Activated CD4-positive, alpha-beta T cell treated with anti-CD3 and anti-CD28 coated beads, Interleukin-2, amount 10 ng/mL, durations not matched to agents 24 days and 14 days (primary cell): Measurements from ENCODE around the gene ZNF561. TPM values are rescaled to one million over a fixed set of nuclear protein-coding genes. Genes with fewer than 3 reads are reported as not detected.
A peak's percentile ranks its signal among the peaks of the same experiment; 100 is the strongest.
"Not testable (repeated sequence)": the region's sequence is repeated elsewhere in the genome, so short reads cannot be mapped to it uniquely, and the experiment has no call there.

ENCODE experiments used
- DNase-seq: peaks from one replicate; pipeline ENCODE4 v3.0.0; 2022
- H3K27ac Mint-ChIP-seq: one replicate; pipeline ENCODE4 v1.8.0; 2022; ENCODE audit warnings: mild to moderate bottlenecking, mixed read lengths
- H3K27me3 Mint-ChIP-seq: one replicate; pipeline ENCODE4 v1.8.0; 2022; ENCODE audit warnings: mixed read lengths
- H3K36me3 Mint-ChIP-seq: one replicate; pipeline ENCODE4 v1.8.0; 2022; ENCODE audit warnings: low read depth, mild to moderate bottlenecking, mixed read lengths
- H3K4me1 Mint-ChIP-seq: one replicate; pipeline ENCODE4 v1.8.0; 2021; ENCODE audit warnings: mixed read lengths
- H3K4me3 Mint-ChIP-seq: one replicate; pipeline ENCODE4 v1.8.0; 2022; ENCODE audit warnings: mild to moderate bottlenecking, moderate library complexity, mixed read lengths
- H3K9me3 Mint-ChIP-seq: one replicate; pipeline ENCODE4 v1.8.0; 2021; ENCODE audit warnings: mixed read lengths
- intact Hi-C: fragments of 100-400 bp; cut with micrococcal nuclease; formaldehyde crosslinking; loops from one replicate; pipeline ENCODE4 v1.15.1; 2023
- total RNA-seq: library from RNA; stranded (reverse); gene quantifications from 2 replicates; pipeline ENCODE4 v1.2.3, GENCODE V29; 2022

ZNF561 gene
- total RNA-seq, 1 donor from 2014 or later: 35.3 TPM

DNA sequence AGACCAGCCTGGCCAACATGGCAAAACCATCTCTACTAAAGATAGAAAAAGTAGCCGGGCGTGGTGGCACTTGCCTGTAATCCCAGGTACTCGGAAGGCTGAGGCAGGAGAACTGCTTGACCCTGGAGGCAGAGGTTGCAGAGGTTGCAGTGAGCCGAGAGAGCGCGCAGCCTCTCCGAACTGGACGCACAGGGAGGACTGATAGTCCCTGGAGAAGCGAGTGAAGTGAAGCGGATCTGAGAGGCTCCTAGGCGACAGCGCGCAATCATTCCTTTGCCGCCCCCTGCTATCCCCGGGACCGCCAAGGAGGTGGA lies 233 bp downstream of the ZNF561 start:
- Mint-ChIP-seq H3K4me3 (peak overlapping the region; percentile 97), H3K9me3 (peaks cover 6% of the 10 kb centered on the region), H3K4me1 (peaks cover 22% of the 10 kb centered on the region), H3K36me3 (peaks cover 47% of the 10 kb centered on the region), H3K27me3 (peaks cover 2% of the 10 kb centered on the region), H3K27ac (peak overlapping the region; percentile 98)
- intact Hi-C loops: loop anchor here (1.0 to 10.0 kb wide), 6 partner anchors 34 to 480 kb away; partner anchors contain the start of genes ZNF317 and ZNF846
- DNase-seq: no peak

DNA sequence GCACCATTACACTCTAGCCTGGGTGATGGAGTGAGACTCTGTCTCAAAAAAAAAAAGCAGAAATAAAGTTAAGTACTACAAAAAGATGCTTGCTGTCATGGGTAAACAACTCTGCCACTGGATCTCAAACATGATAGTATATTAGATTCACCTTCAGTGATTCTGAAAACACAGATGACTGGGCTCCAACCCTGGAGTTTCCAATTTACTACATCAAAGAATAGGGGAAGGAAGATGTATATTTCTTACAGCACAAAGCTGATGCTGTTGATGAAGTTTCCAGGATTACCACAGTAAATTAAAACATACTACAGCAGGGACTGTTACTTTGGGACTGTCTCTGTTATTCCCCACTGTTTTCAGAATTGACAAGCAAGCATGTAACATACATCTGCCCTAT lies 5.2 kb downstream of the ZNF561 start:
- Mint-ChIP-seq H3K4me1 (peaks cover 6% of the 10 kb centered on the region), H3K27me3 (no peaks in the 10 kb centered on the region), H3K36me3 (peaks cover 85% of the 10 kb centered on the region), H3K4me3 (no peak overlapping the region), H3K9me3 (peaks cover 12% of the 10 kb centered on the region), H3K27ac (peak overlapping the region; percentile 17)
- DNase-seq: no peak
- intact Hi-C loops: no loop called here

DNA sequence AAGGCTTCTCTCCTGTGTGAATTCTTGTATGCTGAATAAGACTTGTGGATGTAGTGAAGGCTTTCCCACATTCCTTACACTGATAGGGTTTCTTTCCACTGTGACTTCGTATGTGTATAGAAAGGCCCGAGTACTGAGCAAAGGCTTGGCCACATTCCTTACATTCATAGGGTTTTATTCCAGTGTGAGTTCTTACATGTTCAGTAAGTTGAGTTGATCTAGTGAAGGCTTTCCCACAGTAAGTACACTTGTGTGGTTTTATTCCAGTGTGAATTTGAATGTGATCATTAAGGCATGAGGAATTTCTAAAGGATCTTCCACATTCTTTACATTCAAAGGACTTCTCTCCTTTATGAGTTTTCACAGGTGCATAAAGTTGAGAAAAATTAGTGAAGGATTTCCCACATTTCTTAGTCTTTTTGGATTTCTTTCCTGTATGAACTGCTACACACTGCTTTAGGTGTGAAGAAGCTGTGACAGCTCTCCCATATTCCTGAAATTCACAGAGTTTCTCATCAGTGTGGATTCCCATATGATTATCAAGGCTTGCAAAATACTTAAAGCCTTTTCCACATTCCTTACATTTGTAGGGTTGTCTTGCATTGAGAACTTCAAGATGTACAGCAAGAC lies 10.4 kb downstream of the ZNF561 start:
- no peaks in the 10 kb centered on the region for H3K27me3 Mint-ChIP-seq
- intact Hi-C loops: no loop called here
- peaks cover 18% of the 10 kb centered on the region for H3K9me3 Mint-ChIP-seq
- H3K27ac Mint-ChIP-seq: no peak overlapping the region
- peaks cover 83% of the 10 kb centered on the region for H3K36me3 Mint-ChIP-seq
- H3K4me1 Mint-ChIP-seq: no peaks in the 10 kb centered on the region
- no peak for DNase-seq
- no peak overlapping the region for H3K4me3 Mint-ChIP-seq

DNA sequence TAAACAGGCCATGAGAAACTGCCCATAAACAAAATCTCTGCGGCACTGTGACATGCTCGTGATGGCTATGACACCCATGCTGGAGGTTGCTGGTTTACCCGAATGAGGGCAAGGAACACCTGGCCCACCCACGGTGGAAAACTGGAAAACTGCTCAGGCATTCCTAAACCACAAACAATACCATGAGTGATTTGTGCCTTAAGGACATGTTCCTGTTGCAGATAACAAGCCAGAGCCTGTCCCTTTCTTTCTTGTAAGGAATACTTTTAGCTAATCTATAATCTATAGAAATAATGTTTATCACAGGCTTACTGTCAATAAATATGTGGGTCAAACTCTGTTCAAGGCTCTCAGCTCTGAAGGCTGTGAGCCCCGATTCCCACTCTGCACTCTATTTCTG lies 12.1 kb downstream of the ZNF561 start:
- intact Hi-C loops: no loop called here
- no peak for DNase-seq
- Mint-ChIP-seq H3K9me3 (peaks cover 18% of the 10 kb centered on the region), H3K4me3 (no peak overlapping the region), H3K36me3 (peaks cover 71% of the 10 kb centered on the region), H3K27me3 (no peaks in the 10 kb centered on the region), H3K4me1 (no peaks in the 10 kb centered on the region), H3K27ac (no peak overlapping the region)

DNA sequence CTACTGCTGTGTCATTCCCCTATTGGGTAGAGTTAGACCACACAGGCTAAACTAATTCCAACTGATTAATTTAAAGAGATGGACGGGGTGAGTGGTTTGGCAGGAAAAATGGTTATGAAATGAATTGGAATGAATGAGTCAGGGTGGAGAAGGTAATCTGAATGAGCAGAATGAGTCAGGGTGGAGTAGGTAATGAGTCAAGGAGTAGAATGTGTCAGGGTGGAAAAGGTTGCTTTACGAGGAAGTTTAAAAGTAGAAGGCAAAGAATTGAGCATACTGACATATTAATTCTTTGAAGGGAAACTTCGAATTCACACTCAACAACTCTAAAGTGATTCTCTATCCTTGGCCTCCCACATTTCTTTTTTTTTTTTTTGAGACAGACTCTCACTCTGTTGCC lies 24.0 kb downstream of the ZNF561 start:
- H3K27me3 Mint-ChIP-seq: no peaks in the 10 kb centered on the region
- H3K36me3 Mint-ChIP-seq: peaks cover 1% of the 10 kb centered on the region
- H3K9me3 Mint-ChIP-seq: peaks cover 15% of the 10 kb centered on the region
- no peak overlapping the region for H3K4me3 Mint-ChIP-seq
- peaks cover 3% of the 10 kb centered on the region for H3K4me1 Mint-ChIP-seq
- intact Hi-C loops: no loop called here
- DNase-seq: no peak
- peak overlapping the region; percentile 65 for H3K27ac Mint-ChIP-seq

DNA sequence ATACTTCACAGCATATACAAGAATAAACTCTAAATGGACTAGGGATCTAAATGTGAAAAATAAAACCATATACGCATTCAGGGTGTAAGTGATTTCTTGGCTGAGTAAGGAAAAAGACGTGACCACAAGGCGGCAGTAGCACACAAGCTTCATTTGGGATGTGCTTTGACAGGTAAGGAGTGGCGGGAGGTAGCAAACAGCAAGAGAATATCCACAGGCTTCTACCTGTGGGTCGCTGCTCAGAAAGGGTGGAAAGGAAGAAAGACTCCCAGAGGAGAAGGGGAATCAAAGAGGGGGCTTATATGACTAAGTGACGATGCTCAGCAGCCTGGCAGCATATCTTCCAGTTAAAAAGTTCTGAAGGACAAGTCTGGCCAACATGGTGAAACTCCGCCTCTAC lies 34.3 kb downstream of the ZNF561 start:
- peak; percentile 92 for DNase-seq
- H3K27ac Mint-ChIP-seq: no peak overlapping the region
- peaks cover 2% of the 10 kb centered on the region for H3K27me3 Mint-ChIP-seq
- H3K9me3 Mint-ChIP-seq: peaks cover 8% of the 10 kb centered on the region
- peaks cover 15% of the 10 kb centered on the region for H3K36me3 Mint-ChIP-seq
- intact Hi-C loops: loop anchor here (1.0 to 5.0 kb wide), 4 partner anchors 35 to 450 kb away; partner anchors contain the start of gene ZNF561
- peak overlapping the region; percentile 8 for H3K4me3 Mint-ChIP-seq
- H3K4me1 Mint-ChIP-seq: peaks cover 8% of the 10 kb centered on the region

DNA sequence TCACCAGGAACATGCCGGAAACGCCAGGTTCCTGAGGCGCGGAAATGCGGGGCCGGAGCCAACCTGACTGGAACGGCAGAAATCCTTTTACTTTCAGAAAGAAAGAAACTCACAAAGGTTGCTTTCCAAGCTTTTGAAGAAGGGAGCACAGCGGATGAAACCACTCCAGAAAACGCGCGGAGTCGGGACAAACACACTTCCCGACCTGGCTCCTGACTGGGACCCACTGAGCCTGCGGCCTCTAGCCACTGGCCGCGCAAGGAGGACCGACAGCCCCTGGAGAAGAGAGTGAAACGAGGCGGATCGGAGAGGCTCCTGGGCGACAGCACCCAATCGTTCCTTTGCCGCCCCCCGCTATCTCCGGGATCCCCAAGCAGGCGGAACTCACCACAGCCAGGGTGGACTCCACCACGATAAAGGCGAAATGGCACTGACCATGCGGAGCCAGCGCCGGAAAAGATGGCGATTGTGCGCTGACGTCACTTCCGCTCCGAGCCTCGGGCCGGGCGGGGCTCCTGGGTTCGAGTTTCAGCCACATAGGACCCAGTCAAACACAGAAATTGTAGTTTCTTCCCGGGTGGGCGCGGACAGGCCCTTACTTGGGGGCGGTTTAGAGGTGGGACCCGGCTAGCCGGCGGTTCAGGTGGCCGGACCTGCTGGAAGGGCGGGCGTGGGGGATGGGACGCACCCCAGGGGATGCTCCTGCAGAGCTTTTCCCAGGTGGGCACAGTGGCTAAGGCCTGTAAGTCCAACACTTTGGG lies 36.8 kb downstream of the ZNF561 start, which contains the start of gene ZNF121:
Gene ZNF121 (minus strand): TSS at position 432 of the 761 bp plus-strand sequence. CDS start 16,407 bp downstream, outside the sequence.
- DNase-seq: peak; percentile 95
- Mint-ChIP-seq H3K4me1 (peaks cover 13% of the 10 kb centered on the region), H3K9me3 (peaks cover 12% of the 10 kb centered on the region), H3K27me3 (peaks cover 2% of the 10 kb centered on the region), H3K4me3 (peak within 1 kb of the TSS; percentile 93), H3K27ac (peak within 1 kb of the TSS; percentile 95), H3K36me3 (peaks cover 40% of the 10 kb centered on the region)
- intact Hi-C loops: loop anchor here (2.0 to 5.0 kb wide), 2 partner anchors 45 to 262 kb away; partner anchors contain the start of genes ZNF426 and ZNF559

DNA sequence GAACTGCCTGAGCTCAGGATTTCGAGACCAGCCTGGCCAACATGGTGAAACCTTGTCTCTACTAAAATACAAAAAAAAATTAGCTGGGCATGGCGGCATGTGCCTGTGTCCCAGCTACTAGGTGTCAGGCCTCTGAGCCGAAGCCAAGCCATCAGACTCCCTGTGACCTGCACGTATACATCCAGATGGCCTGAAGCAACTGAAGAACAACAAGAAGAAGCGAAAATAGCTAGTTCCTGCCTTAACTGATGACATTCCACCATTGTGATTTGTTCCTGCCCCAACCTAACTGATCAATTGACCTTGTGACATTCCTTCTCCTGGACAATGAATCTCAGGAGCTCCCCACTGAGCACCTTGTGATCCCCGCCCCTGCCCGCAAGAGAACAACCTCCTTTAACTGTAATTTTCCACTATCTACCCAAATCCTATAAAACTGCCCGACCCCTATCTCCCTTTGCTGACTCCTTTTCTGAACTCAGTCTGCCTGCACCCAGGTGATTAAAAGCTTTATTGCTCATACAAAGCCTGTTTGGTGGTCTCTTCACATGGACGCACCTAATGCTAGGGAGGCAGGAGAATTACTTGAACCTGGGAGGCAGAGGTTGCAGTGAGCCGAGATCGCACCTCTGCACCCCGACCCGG lies 38.8 kb downstream of the ZNF561 start:
- DNase-seq, H3K27me3 Mint-ChIP-seq: not testable (repeated sequence)
- Mint-ChIP-seq H3K4me3 (peak overlapping the region; percentile 67), H3K36me3 (peaks cover 61% of the 10 kb centered on the region), H3K4me1 (peaks cover 13% of the 10 kb centered on the region), H3K27ac (peak overlapping the region; percentile 59), H3K9me3 (peaks cover 17% of the 10 kb centered on the region)
- intact Hi-C loops: loop anchor here (5.0 kb wide), 1 partner anchor 260 kb away; the partner anchor contains the start of gene ZNF559

DNA sequence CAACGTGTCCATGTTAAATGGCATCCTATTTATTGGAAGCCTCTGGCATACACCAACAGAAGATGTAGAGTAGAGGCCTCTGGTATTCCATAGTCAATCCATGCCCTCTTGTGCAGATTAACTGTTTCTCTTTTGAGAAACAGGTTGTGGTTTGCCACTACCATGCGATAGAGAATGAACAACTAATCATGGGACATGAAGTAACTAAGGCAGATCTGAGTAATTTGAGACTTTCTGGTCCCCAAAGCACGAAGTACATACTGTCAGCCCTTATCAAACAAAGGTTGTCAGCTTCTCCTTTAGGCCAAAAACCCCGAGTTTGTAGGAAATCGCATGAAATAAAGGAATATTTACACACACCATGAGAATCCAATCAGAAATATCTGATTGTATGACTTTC lies 40.3 kb downstream of the ZNF561 start:
- intact Hi-C loops: loop anchor here (5.0 kb wide), 1 partner anchor 258 kb away; the partner anchor contains the start of gene ZNF559
- H3K4me3 Mint-ChIP-seq: no peak overlapping the region
- peaks cover 17% of the 10 kb centered on the region for H3K9me3 Mint-ChIP-seq
- H3K27me3 Mint-ChIP-seq: no peaks in the 10 kb centered on the region
- DNase-seq: no peak
- peaks cover 76% of the 10 kb centered on the region for H3K36me3 Mint-ChIP-seq
- H3K4me1 Mint-ChIP-seq: peaks cover 9% of the 10 kb centered on the region
- no peak overlapping the region for H3K27ac Mint-ChIP-seq

DNA sequence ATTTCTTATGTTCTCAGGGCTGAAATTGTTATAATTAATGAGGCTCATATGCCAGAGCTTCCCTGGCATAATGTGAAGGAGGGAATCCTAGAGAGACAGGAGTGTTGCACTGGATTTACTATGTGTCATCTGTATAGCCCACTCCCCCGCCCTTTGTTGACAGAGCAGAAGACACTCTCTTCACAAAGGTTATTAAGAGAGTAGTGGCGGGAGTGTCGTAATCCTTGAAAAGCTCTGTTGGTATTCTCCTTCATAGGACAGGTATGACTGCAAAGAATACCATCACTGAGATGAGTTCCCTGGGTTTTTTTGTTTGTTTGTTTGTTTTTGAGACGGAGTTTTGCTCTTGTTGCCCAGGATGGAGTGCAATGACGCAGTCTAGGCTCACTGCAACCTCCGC lies 50.8 kb downstream of the ZNF561 start:
- intact Hi-C loops: no loop called here
- H3K36me3 Mint-ChIP-seq: peaks cover 95% of the 10 kb centered on the region
- no peak overlapping the region for H3K4me3 Mint-ChIP-seq
- peaks cover 33% of the 10 kb centered on the region for H3K9me3 Mint-ChIP-seq
- no peak overlapping the region for H3K27ac Mint-ChIP-seq
- no peak for DNase-seq
- no peaks in the 10 kb centered on the region for H3K27me3 Mint-ChIP-seq
- no peaks in the 10 kb centered on the region for H3K4me1 Mint-ChIP-seq

DNA sequence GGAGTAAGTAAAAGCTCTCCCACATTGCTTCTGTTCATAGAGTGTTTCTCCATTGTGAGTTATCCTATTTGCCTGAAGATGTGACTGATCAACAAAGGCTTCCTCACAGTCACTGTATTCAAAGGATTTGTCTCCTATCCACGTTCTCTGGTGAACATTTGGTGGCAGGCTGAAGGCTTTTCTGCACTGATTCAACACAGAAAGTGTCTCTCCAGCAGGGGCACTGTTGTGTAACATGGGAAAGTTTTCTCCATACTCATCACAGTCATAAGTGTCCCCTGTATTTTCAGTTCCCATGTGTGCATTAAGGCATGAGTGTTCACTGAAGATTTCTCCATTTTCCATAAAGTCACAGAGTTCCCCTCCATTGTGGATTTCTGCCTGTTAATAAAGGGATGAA lies 54.3 kb downstream of the ZNF561 start:
- Mint-ChIP-seq H3K27me3 (no peaks in the 10 kb centered on the region), H3K4me3 (no peak overlapping the region), H3K36me3 (peaks cover 96% of the 10 kb centered on the region), H3K9me3 (peaks cover 29% of the 10 kb centered on the region), H3K27ac (no peak overlapping the region), H3K4me1 (no peaks in the 10 kb centered on the region)
- intact Hi-C loops: no loop called here
- no peak for DNase-seq

DNA sequence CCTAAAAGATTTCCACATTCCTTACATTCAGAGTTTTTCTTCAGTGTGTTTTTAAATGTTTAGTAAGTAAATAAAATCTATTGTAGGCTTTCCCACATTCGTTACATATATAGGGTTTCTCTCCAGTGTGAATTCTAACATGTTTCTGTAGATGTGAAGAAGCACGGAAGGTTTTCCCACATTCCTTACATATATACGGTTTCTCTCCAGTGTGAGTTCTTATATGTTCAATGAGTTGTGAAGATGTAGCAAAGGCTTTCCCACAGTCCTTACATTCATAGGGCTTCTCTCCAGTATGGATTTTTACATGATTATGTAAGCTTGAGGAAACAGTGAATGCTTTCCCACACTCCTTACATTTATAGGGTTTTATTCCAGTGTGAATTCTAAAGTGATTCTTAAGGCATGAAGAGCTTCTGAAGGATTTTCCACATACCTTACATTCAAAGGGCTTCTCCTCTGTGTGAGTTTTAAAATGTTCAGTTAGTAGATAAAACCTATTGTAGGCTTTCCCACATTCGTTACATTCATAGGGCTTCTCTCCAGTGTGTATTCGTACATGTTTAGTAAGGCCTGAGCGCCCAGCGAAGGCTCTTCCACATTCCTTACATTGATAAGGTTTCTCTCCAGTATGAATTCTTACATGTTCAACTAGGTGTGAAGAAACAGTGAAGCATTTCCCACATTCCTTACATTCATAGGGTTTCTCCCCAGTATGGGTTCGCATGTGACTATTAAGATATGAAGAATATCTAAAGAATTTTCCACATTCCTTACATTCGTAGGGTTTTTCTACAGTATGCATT lies 54.9 kb downstream of the ZNF561 start:
- Mint-ChIP-seq H3K27me3 (no peaks in the 10 kb centered on the region), H3K9me3 (peaks cover 24% of the 10 kb centered on the region), H3K36me3 (peaks cover 96% of the 10 kb centered on the region), H3K4me1 (no peaks in the 10 kb centered on the region), H3K4me3 (no peak overlapping the region), H3K27ac (peak overlapping the region; percentile 34)
- DNase-seq: no peak
- intact Hi-C loops: no loop called here
